Endothelial cell (in vitro differentiated cells): ENCODE data around the gene ECI1. TPM values are rescaled to one million over a fixed set of nuclear protein-coding genes. Genes with fewer than 3 reads are reported as not detected.

Experiments
- DNase-seq: peaks from one replicate; pipeline ENCODE4 v3.0.0; 2021; ENCODE audit warnings: low spot score
- H3K27ac Mint-ChIP-seq: one replicate; pipeline ENCODE4 v1.8.0; 2021; ENCODE audit warnings: mixed read lengths, inconsistent platforms; ENCODE audit not compliant: unreplicated experiment
- H3K27me3 Mint-ChIP-seq: one replicate; pipeline ENCODE4 v1.8.0; 2021; ENCODE audit warnings: mild to moderate bottlenecking, moderate library complexity, mixed read lengths, inconsistent platforms; ENCODE audit not compliant: unreplicated experiment
- H3K36me3 Mint-ChIP-seq: one replicate; pipeline ENCODE4 v1.8.0; 2021; ENCODE audit warnings: mild to moderate bottlenecking, low read depth, mixed read lengths, inconsistent platforms; ENCODE audit not compliant: unreplicated experiment
- H3K4me1 Mint-ChIP-seq: one replicate; pipeline ENCODE4 v1.8.0; 2021; ENCODE audit warnings: mild to moderate bottlenecking, mixed read lengths, inconsistent platforms; ENCODE audit not compliant: unreplicated experiment
- H3K4me3 Mint-ChIP-seq: one replicate; pipeline ENCODE4 v1.8.0; 2021; ENCODE audit warnings: mild to moderate bottlenecking, mixed read lengths, inconsistent platforms; ENCODE audit not compliant: unreplicated experiment
- H3K9me3 Mint-ChIP-seq: one replicate; pipeline ENCODE4 v1.8.0; 2021; ENCODE audit warnings: mixed read lengths, inconsistent platforms; ENCODE audit not compliant: unreplicated experiment
- total RNA-seq: library from RNA; stranded (reverse); fragmentation: NEBNext Ultra II Directional; extraction: Animal tissue kit (Norgen Biotek cat#: 25700); gene quantifications from one replicate; pipeline ENCODE4 v1.2.1, GENCODE V29; 2021; ENCODE audit not compliant: unreplicated experiment
- TF ChIP-seq, protein P1 (sequence below): fragments of 200-600 bp; sonication (generic); IDR thresholded peaks from one replicate; pipeline ENCODE4 v1.5.0; 2021; ENCODE audit warnings: antibody characterized with exemption; ENCODE audit not compliant: unreplicated experiment

Gene ECI1
- total RNA-seq, 1 donor from 2014 or later = 27.1 TPM

DNA sequence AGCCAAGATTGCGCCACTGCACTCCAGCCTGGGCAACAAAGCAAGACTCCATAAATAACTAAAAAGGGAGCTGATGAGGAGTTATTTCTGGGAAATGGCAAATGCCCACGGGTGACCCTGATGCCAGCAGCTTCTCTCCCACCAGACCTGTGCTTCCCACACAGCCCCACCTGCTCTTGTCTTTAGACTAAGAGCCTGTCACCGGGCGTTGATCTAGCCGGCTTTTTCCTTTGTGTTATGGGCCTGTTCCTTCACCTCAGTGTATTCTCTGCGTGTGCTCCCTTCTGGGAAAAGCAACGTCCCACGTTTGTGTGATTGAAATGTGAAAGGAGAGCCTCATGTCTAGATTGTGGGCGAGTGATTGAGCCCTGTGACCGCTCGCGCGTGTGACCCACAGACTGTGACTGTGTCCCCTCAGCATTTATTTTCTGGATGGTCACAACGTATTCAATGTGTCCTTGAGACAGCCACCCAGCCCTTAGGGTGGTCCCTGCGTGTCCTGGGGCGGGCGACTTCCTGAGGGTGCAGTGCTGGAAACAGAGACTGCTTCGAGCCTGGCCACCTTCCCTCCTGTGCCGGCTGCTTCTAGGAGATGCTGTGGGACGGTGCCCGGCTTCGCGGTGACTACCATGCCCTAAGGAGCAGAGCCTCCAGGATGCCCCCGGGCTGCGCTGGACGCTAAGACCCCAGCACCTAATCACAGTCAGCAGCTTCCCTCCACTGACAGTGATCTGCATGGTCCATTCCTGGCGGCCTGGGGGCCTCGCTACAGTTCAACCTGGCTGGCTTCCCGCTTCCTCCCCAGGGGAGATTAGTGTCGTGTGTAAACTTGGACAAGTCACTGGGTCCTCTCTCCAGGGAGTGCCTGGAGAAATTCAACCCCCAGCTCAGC lies 24.3 kb upstream of the ECI1 start:
- Mint-ChIP-seq H3K36me3 (peaks cover 6% of the 10 kb centered on the region), H3K4me1 (no peaks in the 10 kb centered on the region), H3K9me3 (no peaks in the 10 kb centered on the region), H3K4me3 (no peak overlapping the region), H3K27ac (no peak overlapping the region), H3K27me3 (peaks cover 11% of the 10 kb centered on the region)
- TF ChIP-seq, protein P1, sequence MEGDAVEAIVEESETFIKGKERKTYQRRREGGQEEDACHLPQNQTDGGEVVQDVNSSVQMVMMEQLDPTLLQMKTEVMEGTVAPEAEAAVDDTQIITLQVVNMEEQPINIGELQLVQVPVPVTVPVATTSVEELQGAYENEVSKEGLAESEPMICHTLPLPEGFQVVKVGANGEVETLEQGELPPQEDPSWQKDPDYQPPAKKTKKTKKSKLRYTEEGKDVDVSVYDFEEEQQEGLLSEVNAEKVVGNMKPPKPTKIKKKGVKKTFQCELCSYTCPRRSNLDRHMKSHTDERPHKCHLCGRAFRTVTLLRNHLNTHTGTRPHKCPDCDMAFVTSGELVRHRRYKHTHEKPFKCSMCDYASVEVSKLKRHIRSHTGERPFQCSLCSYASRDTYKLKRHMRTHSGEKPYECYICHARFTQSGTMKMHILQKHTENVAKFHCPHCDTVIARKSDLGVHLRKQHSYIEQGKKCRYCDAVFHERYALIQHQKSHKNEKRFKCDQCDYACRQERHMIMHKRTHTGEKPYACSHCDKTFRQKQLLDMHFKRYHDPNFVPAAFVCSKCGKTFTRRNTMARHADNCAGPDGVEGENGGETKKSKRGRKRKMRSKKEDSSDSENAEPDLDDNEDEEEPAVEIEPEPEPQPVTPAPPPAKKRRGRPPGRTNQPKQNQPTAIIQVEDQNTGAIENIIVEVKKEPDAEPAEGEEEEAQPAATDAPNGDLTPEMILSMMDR = no peak
- DNase-seq = no peak

DNA sequence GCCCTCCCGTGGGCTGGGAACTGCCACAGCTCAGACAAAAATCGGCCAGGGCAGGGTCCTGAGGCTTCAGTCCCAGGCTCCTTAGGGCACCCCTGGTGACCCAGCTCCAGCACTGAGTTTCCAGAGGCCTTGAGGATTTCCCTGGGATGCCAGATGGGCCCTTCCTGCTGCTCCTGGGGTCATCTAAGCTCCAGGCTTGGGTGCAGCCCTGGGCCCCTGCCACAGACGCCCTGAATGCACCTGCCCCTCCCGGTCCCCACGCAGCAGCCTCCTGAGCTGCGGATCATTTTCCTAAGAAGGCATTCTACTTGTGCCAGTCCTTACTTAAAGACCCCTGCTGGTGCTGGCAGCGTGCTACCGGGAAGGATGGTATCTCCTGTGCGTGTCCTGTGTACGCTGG lies 22.5 kb upstream of the ECI1 start:
- TF ChIP-seq, protein P1 = no peak
- no peak overlapping the region for H3K27ac Mint-ChIP-seq
- no peaks in the 10 kb centered on the region for H3K9me3 Mint-ChIP-seq
- H3K36me3 Mint-ChIP-seq = no peaks in the 10 kb centered on the region
- peaks cover 6% of the 10 kb centered on the region for H3K4me1 Mint-ChIP-seq
- no peak overlapping the region for H3K4me3 Mint-ChIP-seq
- no peak for DNase-seq
- peaks cover 12% of the 10 kb centered on the region for H3K27me3 Mint-ChIP-seq

DNA sequence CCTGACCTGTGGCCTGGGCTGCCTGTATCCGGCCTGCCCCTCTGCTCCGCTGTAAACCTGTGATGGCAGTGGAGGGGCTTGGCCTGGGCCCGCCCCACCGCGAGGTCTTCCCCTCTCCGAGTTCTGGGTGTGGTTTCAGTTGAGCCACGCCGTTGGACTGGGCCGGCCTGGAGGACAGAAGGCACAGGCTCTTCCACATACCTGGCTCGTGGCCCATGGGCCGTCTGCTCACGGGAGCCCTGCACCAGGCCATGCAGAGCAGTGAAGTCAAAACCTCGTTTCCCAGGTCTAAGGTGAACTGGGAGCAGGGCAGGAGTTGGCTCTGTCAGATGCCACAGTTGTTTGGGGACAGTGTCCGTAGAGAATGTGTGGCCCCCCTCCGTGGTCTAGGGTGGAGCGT lies 22.1 kb upstream of the ECI1 start:
- no peak overlapping the region for H3K27ac Mint-ChIP-seq
- H3K36me3 Mint-ChIP-seq = no peaks in the 10 kb centered on the region
- H3K27me3 Mint-ChIP-seq = peaks cover 12% of the 10 kb centered on the region
- no peaks in the 10 kb centered on the region for H3K9me3 Mint-ChIP-seq
- no peak overlapping the region for H3K4me3 Mint-ChIP-seq
- DNase-seq = no peak
- peaks cover 6% of the 10 kb centered on the region for H3K4me1 Mint-ChIP-seq
- TF ChIP-seq, protein P1 = no peak

DNA sequence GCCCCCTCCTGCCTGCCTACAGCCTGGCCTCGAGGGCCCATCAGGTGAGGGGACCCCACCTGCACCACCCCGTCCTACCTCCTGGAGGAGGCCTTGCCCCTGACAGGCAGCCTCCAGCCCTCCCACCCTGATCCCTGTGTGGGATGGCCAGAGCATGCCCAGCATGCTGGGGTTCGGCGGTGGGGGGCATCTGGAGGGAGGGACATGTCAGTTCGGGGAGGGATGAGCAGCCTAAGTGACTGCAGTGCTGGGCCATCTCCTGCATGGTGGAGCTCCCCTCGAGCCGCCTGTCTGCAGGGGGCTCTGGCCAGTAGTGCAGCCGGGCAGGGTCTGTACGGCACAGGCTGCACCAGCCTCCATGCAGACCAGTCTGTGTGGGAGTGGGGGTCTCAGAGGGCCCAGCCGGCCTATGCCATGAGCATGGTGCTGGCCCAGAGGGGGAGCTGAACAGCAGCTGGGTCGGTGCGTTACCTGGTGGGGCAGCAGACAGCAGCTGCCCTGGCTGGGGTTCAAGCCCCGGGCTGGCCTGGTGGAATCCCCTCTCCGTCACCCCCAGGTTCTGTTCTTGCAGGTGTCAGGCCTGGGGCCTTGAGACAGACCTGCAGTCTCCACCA lies 20.6 kb upstream of the ECI1 start:
- DNase-seq = no peak
- peaks cover under 1% of the 10 kb centered on the region for H3K36me3 Mint-ChIP-seq
- no peak overlapping the region for H3K27ac Mint-ChIP-seq
- TF ChIP-seq, protein P1 = no peak
- H3K4me1 Mint-ChIP-seq = peaks cover 8% of the 10 kb centered on the region
- H3K4me3 Mint-ChIP-seq = no peak overlapping the region
- H3K27me3 Mint-ChIP-seq = peaks cover 7% of the 10 kb centered on the region
- H3K9me3 Mint-ChIP-seq = no peaks in the 10 kb centered on the region
